Astrocyte (in vitro differentiated cells and primary cell): ENCODE results near the gene AFAP1L2.

ENCODE experiments used
- CTCF ChIP-seq: IDR thresholded peaks from 2 replicates; pipeline ENCODE4 v1.5.1; 2011; ENCODE audit warnings: low read depth, mild to moderate bottlenecking, inconsistent platforms, low read length, moderate library complexity; ENCODE audit not compliant: insufficient read depth
- EZH2 ChIP-seq: IDR thresholded peaks from 2 replicates; pipeline ENCODE4 v1.6.1; 2012; ENCODE audit warnings: mild to moderate bottlenecking, low read length, inconsistent platforms; ENCODE audit not compliant: insufficient read depth

GRCh38 chr10:114441107-114441506, 36.8 kb upstream of the AFAP1L2 start:
- TF ChIP-seq CTCF (no peak), EZH2 (no peak)
